ENCODE measurements around the gene FRMD8. TPM values are rescaled to one million over a fixed set of nuclear protein-coding genes. Genes with fewer than 3 reads are reported as not detected.

Gene FRMD8
- total and polyA plus RNA-seq, 9 donors, result 4.3 to 41.7 (median 25.2) TPM

DNA sequence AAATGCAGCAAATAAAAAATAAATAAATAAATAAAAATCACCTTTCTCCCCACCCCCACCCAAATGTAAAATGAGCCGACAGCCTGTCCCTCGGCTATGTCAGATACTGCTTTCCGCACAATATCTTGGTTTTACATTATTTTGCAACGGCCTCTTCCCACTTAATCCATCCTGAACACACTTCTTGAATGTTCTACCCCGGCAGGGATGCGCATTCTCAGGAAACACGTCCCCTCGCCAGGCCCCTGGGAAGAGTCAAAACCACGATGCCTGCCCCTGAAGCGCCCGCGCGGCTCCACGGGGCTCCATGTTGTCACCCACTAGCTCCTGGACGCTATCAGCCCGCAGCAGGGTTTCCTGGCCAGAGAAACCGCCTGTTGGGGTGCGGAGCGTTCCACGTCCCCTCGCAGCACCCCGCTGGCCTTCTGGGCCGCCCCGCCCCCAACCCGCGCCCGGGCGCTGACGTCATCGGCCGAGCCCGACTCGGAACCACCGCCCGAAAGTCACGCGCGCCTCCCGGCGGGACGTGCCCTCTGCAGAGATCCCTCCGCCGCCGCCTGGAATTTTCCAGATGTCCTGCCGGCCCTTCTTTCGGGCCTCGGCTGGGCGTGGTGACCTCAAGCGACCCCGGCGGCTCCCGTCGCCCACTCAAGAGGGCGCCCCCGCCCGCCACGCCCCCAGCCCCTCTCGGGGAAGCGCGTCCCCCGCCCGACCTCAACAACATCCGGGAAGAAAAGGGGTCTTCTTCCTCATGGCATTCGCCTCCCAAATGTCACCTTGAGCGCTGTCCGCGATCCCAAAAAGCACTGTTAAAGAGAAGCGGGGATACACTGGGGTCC lies 35.6 kb downstream of the FRMD8 start:
- peak overlapping the region; percentile 96 to 97 for H3K27ac ChIP-seq
- intact Hi-C loops (cut with DNase I), result loop anchor here (2.0 to 5.0 kb wide), 4 partner anchors 55 to 77 kb away; partner anchors contain the start of gene MALAT1 (in 3 of the 4)
- H3K36me3 ChIP-seq, result no peaks in the 10 kb centered on the region
- no peaks in the 10 kb centered on the region for H3K27me3 ChIP-seq
- peaks cover 19% of the 10 kb centered on the region for H3K4me1 ChIP-seq (ENCODE audit: insufficient read depth)
- WGBS, 3 donors, result 0 to 1% (median 0%) methylated on average over 63 to 68 of the region's 68 CpGs
- DNase-seq, result peak; percentile 99 to 100 (median 99)
- peak overlapping the region; percentile 86 for H3K4me3 ChIP-seq
- TF ChIP-seq POLR2A (IDR thresholded peaks at IDR 0.05) (peak; percentile 91), EP300 (IDR thresholded peaks at IDR 0.05) (peak; percentile 99)
- TF ChIP-seq, protein P1, sequence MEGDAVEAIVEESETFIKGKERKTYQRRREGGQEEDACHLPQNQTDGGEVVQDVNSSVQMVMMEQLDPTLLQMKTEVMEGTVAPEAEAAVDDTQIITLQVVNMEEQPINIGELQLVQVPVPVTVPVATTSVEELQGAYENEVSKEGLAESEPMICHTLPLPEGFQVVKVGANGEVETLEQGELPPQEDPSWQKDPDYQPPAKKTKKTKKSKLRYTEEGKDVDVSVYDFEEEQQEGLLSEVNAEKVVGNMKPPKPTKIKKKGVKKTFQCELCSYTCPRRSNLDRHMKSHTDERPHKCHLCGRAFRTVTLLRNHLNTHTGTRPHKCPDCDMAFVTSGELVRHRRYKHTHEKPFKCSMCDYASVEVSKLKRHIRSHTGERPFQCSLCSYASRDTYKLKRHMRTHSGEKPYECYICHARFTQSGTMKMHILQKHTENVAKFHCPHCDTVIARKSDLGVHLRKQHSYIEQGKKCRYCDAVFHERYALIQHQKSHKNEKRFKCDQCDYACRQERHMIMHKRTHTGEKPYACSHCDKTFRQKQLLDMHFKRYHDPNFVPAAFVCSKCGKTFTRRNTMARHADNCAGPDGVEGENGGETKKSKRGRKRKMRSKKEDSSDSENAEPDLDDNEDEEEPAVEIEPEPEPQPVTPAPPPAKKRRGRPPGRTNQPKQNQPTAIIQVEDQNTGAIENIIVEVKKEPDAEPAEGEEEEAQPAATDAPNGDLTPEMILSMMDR (IDR thresholded peaks at IDR 0.05), result peak in 1 of 3 donors; percentile 9
- no peaks in the 10 kb centered on the region for H3K9me3 ChIP-seq

GRCh38 chr11:65422633-65423515 lies 36.4 kb downstream of the FRMD8 start, which contains the start of gene NEAT1:
NEAT1 (plus strand) TSS chr11:65422798.
- Histone ChIP-seq H3K27me3 (no peaks in the 10 kb centered on the region), H3K36me3 (no peaks in the 10 kb centered on the region), H3K4me1 (ENCODE audit: insufficient read depth) (peaks cover 13% of the 10 kb centered on the region), H3K9me3 (no peaks in the 10 kb centered on the region), H3K27ac (peak within 1 kb of the TSS; percentile 96 to 97), H3K4me3 (peak within 1 kb of the TSS; percentile 86)
- DNase-seq, result peak; percentile 97 to 99 (median 98)
- TF ChIP-seq EP300 (IDR thresholded peaks at IDR 0.05) (peak; percentile 55), POLR2A (IDR thresholded peaks at IDR 0.05) (peak; percentile 100)
- TF ChIP-seq, protein P1 (IDR thresholded peaks at IDR 0.05), result peak in 2 of 3 donors; percentile 24 to 37
- WGBS, 3 donors, result 2 to 4% (median 2%) methylated on average over 40 of the region's 40 CpGs
- intact Hi-C loops (cut with DNase I), result loop anchor here (2.0 to 5.0 kb wide), 4 partner anchors 54 to 76 kb away; partner anchors contain the start of gene MALAT1 (in 3 of the 4)

DNA sequence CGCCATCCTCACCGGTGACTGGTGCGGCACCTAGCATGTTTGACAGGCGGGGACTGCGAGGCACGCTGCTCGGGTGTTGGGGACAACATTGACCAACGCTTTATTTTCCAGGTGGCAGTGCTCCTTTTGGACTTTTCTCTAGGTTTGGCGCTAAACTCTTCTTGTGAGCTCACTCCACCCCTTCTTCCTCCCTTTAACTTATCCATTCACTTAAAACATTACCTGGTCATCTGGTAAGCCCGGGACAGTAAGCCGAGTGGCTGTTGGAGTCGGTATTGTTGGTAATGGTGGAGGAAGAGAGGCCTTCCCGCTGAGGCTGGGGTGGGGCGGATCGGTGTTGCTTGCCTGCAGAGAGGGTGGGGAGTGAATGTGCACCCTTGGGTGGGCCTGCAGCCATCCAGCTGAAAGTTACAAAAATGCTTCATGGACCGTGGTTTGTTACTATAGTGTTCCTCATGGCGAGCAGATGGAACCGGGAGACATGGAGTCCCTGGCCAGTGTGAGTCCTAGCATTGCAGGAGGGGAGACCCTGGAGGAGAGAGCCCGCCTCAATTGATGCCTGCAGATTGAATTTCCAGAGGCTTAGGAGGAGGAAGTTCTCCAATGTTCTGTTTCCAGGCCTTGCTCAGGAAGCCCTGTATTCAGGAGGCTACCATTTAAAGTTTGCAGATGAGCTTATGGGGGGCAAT lies 37.2 kb downstream of the FRMD8 start:
- intact Hi-C loops (cut with DNase I), result loop anchor here (2.0 to 5.0 kb wide), 4 partner anchors 54 to 75 kb away; partner anchors contain the start of gene MALAT1 (in 3 of the 4)
- H3K4me1 ChIP-seq (ENCODE audit: insufficient read depth), result peaks cover 10% of the 10 kb centered on the region

More for the DNA sequence above, 37.2 kb downstream of the FRMD8 start:
- Histone ChIP-seq H3K9me3 (no peaks in the 10 kb centered on the region), H3K27ac (peak overlapping the region; percentile 96 to 97), H3K36me3 (no peaks in the 10 kb centered on the region), H3K27me3 (no peaks in the 10 kb centered on the region), H3K4me3 (peak overlapping the region; percentile 86)
- TF ChIP-seq, protein P1 (IDR thresholded peaks at IDR 0.05), result no peak
- peak; percentile 6 for TF ChIP-seq POLR2A (IDR thresholded peaks at IDR 0.05)
- no peak for TF ChIP-seq EP300 (IDR thresholded peaks at IDR 0.05)
- DNase-seq, result peak in 4 of 5 donors; percentile 41 to 55 (median 46)
- 2 to 11% (median 5%) methylated on average over 19 of the region's 19 CpGs for WGBS, 3 donors

Data from ovary (tissue), 9 donors.